22Rv1 (cell line): ENCODE results near the gene ZFAND4.

ENCODE experiments used
- H3K27ac ChIP-seq: fragments of 450-650 bp; 2 replicates; pipeline ENCODE4 v1.5.1; 2017
- CTCF ChIP-seq: fragments of 450-650 bp; IDR thresholded peaks from 2 replicates; pipeline ENCODE4 v1.5.1; 2017; ENCODE audit warnings: mild to moderate bottlenecking
- ZFX ChIP-seq: fragments of 450-650 bp; IDR thresholded peaks from 2 replicates; pipeline ENCODE4 v1.6.1; 2017; ENCODE audit warnings: antibody characterized with exemption, borderline replicate concordance

The ZFAND4 gene

GRCh38 chr10:45646384-45647050 lies 26.1 kb downstream of the ZFAND4 start:
- H3K27ac ChIP-seq: no peak overlapping the region
- TF ChIP-seq ZFX (no peak), CTCF (no peak)

- TF ChIP-seq ZFX (no peak), CTCF (no peak)
- H3K27ac ChIP-seq: no peak overlapping the region
Observed at GRCh38 chr10:45644527-45644926, 28.0 kb downstream of the ZFAND4 start.

- H3K27ac ChIP-seq: no peak overlapping the region
- TF ChIP-seq CTCF (no peak), ZFX (no peak)
Observed at GRCh38 chr10:45640941-45641340, 31.6 kb downstream of the ZFAND4 start.

GRCh38 chr10:45640049-45640448 lies 32.5 kb downstream of the ZFAND4 start:
- H3K27ac ChIP-seq: no peak overlapping the region
- no peak for TF ChIP-seq CTCF
- no peak for TF ChIP-seq ZFX

- H3K27ac ChIP-seq: no peak overlapping the region
- no peak for TF ChIP-seq ZFX
- TF ChIP-seq CTCF: no peak
Observed at GRCh38 chr10:45627412-45628048, 45.0 kb downstream of the ZFAND4 start.

GRCh38 chr10:45625879-45626278 lies 46.7 kb downstream of the ZFAND4 start:
- TF ChIP-seq CTCF (no peak), ZFX (no peak)

GRCh38 chr10:45624724-45625123 lies 47.8 kb downstream of the ZFAND4 start:
- no peak for TF ChIP-seq ZFX
- TF ChIP-seq CTCF: no peak
- H3K27ac ChIP-seq: no peak overlapping the region

More at GRCh38 chr10:45625879-45626278, 46.7 kb downstream of the ZFAND4 start:
- no peak overlapping the region for H3K27ac ChIP-seq
